AG04449 (cell line): ENCODE results near the gene SPG7.
A peak's percentile ranks its signal among the peaks of the same experiment; 100 is the strongest.

Experiments used
- CTCF ChIA-PET: fragments of 350-600 bp; formaldehyde crosslinking; extraction: SDS; loops from one replicate; lab custom pipeline; 2021; ENCODE audit warnings: antibody characterized with exemption; lab: Yijun Ruan, JAX
- POLR2A ChIA-PET: fragments of 400-600, 350-600 bp; formaldehyde crosslinking; extraction: SDS; loops from one replicate; lab custom pipeline; 2020; ENCODE audit warnings: antibody characterized with exemption, inconsistent platforms; lab: Yijun Ruan, JAX
- DNase-seq: peaks from one replicate; pipeline ENCODE4 v3.0.0-alpha.2; 2010; ENCODE audit warnings: low read depth, low spot score
- H3K4me3 ChIP-seq: 2 replicates; pipeline ENCODE4 v1.5.1; 2011; ENCODE audit warnings: low read depth, mild to moderate bottlenecking, control low read depth, low read length
- CTCF ChIP-seq: IDR thresholded peaks from one replicate; pipeline ENCODE4 v1.5.1; 2011; ENCODE audit warnings: mild to moderate bottlenecking, moderate library complexity, low read length, control low read depth, inconsistent platforms; ENCODE audit not compliant: insufficient read depth; ENCODE audit errors: missing control alignments

Gene SPG7

GRCh38 chr16:89507214-89507833 lies 879 bp upstream of the SPG7 start:
- CTCF ChIA-PET, result interaction anchor here (0.8 to 5.2 kb wide), 7 partner anchors 10 to 290 kb away, joined by 3 to 34 read pairs (median 7); partner anchors contain the start of gene ZNF778

GRCh38 chr16:89510526-89510925 lies 2.3 kb downstream of the SPG7 start:
- POLR2A ChIA-PET, result no interaction called here
- no peak for DNase-seq
- TF ChIP-seq CTCF, result no peak
- H3K4me3 ChIP-seq, result no peak overlapping the region
- CTCF ChIA-PET, result interaction anchor here (1.0 to 5.2 kb wide), 6 partner anchors 11 to 270 kb away, joined by 3 to 34 read pairs (median 4); partner anchors contain the start of gene ANKRD11

More at GRCh38 chr16:89507214-89507833, 879 bp upstream of the SPG7 start:
- POLR2A ChIA-PET, result interaction anchor here (0.8 to 1.3 kb wide), 3 partner anchors 12 to 290 kb away, joined by 3 to 4 read pairs (median 4); partner anchors contain the start of gene ZNF778
- DNase-seq, result no peak
- H3K4me3 ChIP-seq, result peak overlapping the region; percentile 63
- TF ChIP-seq CTCF, result no peak

- DNase-seq, result no peak
- POLR2A ChIA-PET, result no interaction called here
- H3K4me3 ChIP-seq, result no peak overlapping the region
- CTCF ChIA-PET, result interaction anchor here (0.6 to 5.2 kb wide), 5 partner anchors 10 to 271 kb away, joined by 3 to 34 read pairs (median 4); no protein-coding TSS in a partner anchor
- no peak for TF ChIP-seq CTCF
Observed at GRCh38 chr16:89511374-89511773, 3.2 kb downstream of the SPG7 start.

GRCh38 chr16:89512453-89512852 lies 4.2 kb downstream of the SPG7 start:
- no peak for DNase-seq
- no peak overlapping the region for H3K4me3 ChIP-seq
- no peak for TF ChIP-seq CTCF
- ChIA-PET POLR2A (no interaction called here), CTCF (no interaction called here)

- ChIA-PET CTCF (interaction anchor here (1.5 to 1.9 kb wide), 2 partner anchors 9 to 12 kb away, joined by 5 read pairs; no protein-coding TSS in a partner anchor), POLR2A (no interaction called here)
- TF ChIP-seq CTCF, result no peak
- no peak overlapping the region for H3K4me3 ChIP-seq
- DNase-seq, result no peak
Observed at GRCh38 chr16:89517128-89517527, 8.9 kb downstream of the SPG7 start.

GRCh38 chr16:89519881-89520280 lies 11.7 kb downstream of the SPG7 start:
- POLR2A ChIA-PET, result no interaction called here

More at GRCh38 chr16:89519881-89520280, 11.7 kb downstream of the SPG7 start:
- DNase-seq, result no peak
- CTCF ChIA-PET, result no interaction called here
- no peak overlapping the region for H3K4me3 ChIP-seq
- no peak for TF ChIP-seq CTCF
